CD8-positive, alpha-beta memory T cell (primary cell): Measurements from ENCODE around the gene PUM1. TPM values are rescaled to one million over a fixed set of nuclear protein-coding genes. Genes with fewer than 3 reads are reported as not detected.

Source experiments
- CTCF ChIA-PET: fragments of 350-600 bp; sonication (Branson Sonifier 250); formaldehyde crosslinking; loops from one replicate; lab custom pipeline; 2021; ENCODE audit warnings: antibody characterized with exemption; lab: Charles Lee
- POLR2A ChIA-PET: fragments of 350-600 bp; sonication (Branson Sonifier 250); formaldehyde crosslinking; loops from one replicate; lab custom pipeline; 2021; ENCODE audit warnings: antibody characterized with exemption; lab: Charles Lee
- DNase-seq, 5 donors: peaks; one replicate each; pipeline versions ENCODE4 v3.0.0 to v3.0.0-alpha.2; 2020 to 2022; ENCODE audit warnings: mixed read lengths in 1 of 5
- H3K27ac ChIP-seq: one replicate; pipeline ENCODE4 v1.7.0; 2013; ENCODE audit warnings: low read depth, mild to moderate bottlenecking, low read length, moderate library complexity
- H3K27me3 ChIP-seq: 2 replicates; pipeline ENCODE4 v1.7.0; 2013; ENCODE audit warnings: low read length, mild to moderate bottlenecking; ENCODE audit not compliant: insufficient read depth, poor library complexity, severe bottlenecking
- H3K36me3 ChIP-seq: 2 replicates; pipeline ENCODE4 v1.7.0; 2013; ENCODE audit warnings: mild to moderate bottlenecking, low read length, moderate library complexity; ENCODE audit not compliant: insufficient read depth
- H3K4me1 ChIP-seq: 2 replicates; pipeline ENCODE4 v1.7.0; 2013; ENCODE audit warnings: mild to moderate bottlenecking, low read length, moderate library complexity; ENCODE audit not compliant: insufficient read depth
- H3K4me3 ChIP-seq: 2 replicates; pipeline ENCODE4 v1.7.0; 2013; ENCODE audit warnings: mild to moderate bottlenecking, low read length
- H3K9me3 ChIP-seq: 2 replicates; pipeline ENCODE4 v1.7.0; 2013; ENCODE audit warnings: mild to moderate bottlenecking, low read length
- H3K27ac Mint-ChIP-seq, 8 donors: one replicate each; pipeline ENCODE4 v1.8.0; 2020 to 2021; ENCODE audit warnings: mixed read lengths in 8 of 8, mild to moderate bottlenecking in 6 of 8, inconsistent platforms in 3 of 8, moderate library complexity in 3 of 8
- H3K27me3 Mint-ChIP-seq, 2 donors: one replicate each; pipeline ENCODE4 v1.8.0; 2020 to 2021; ENCODE audit warnings: mixed read lengths in 2 of 2, mild to moderate bottlenecking in 1 of 2, moderate library complexity in 1 of 2
- H3K36me3 Mint-ChIP-seq, 3 donors: one replicate each; pipeline ENCODE4 v1.8.0; 2020 to 2021; ENCODE audit warnings: mixed read lengths in 3 of 3, inconsistent platforms in 1 of 3, mild to moderate bottlenecking in 1 of 3
- H3K4me1 Mint-ChIP-seq, 3 donors: one replicate each; pipeline ENCODE4 v1.8.0; 2020 to 2021; ENCODE audit warnings: mixed read lengths in 3 of 3, inconsistent platforms in 1 of 3, mild to moderate bottlenecking in 1 of 3
- H3K4me3 Mint-ChIP-seq, 7 donors: one replicate each; pipeline ENCODE4 v1.8.0; 2020 to 2021; ENCODE audit warnings: mixed read lengths in 7 of 7, mild to moderate bottlenecking in 6 of 7, moderate library complexity in 4 of 7, inconsistent platforms in 2 of 7
- H3K9me3 Mint-ChIP-seq, 5 donors: one replicate each; pipeline ENCODE4 v1.8.0; 2020 to 2022; ENCODE audit warnings: mixed read lengths in 5 of 5, mild to moderate bottlenecking in 3 of 5, moderate library complexity in 2 of 5, inconsistent platforms in 1 of 5
- polyA plus RNA-seq: library from polyadenylated mRNA; unstranded; fragments of 300-500 nt; fragmentation: Illumina TruSeq; gene quantifications from one replicate; pipeline ENCODE4 v1.2.3, GENCODE V29; 2021
- total RNA-seq, 2 experiments: library from RNA; stranded (reverse); gene quantifications; one replicate each; pipeline ENCODE4 v1.2.3, GENCODE V29; 2021

PUM1 gene
- total and polyA plus RNA-seq, 3 experiments from 2014 or later: 99.8 to 127 (median 113) TPM

DNA sequence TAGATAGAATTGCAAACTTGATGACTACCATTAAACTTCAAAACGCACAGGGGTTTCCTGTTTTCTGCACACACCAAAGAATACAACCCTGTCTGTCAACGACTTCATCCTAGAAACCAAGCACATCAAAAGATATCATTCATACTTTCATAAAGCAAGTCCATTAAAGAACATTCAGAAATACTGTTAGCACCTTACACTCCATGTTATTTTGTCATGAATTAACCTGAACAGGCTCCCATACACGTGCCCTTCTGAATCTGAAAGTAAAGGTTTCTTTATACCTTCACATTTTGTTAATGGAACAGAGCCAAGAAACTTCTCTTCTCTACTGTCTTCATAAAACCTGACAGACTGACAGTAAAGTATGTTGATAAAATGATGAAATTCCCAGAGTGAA lies 46.1 kb downstream of the PUM1 start:
- no peak overlapping the region for H3K4me3 ChIP-seq
- Mint-ChIP-seq H3K4me3 (peak overlapping the region in 5 of 7 donors; percentile 1 to 51 (median 39)), H3K9me3 (no peaks in the 10 kb centered on the region), H3K27me3 (no peaks in the 10 kb centered on the region), H3K36me3 (peaks cover 0 to 50% (median 6%) of the 10 kb centered on the region in 3 donors), H3K27ac (peak overlapping the region in 7 of 8 donors; percentile 38 to 77 (median 52)), H3K4me1 (peaks cover 63 to 81% (median 79%) of the 10 kb centered on the region in 3 donors)
- no peaks in the 10 kb centered on the region for H3K36me3 ChIP-seq
- no peaks in the 10 kb centered on the region for H3K9me3 ChIP-seq
- H3K27me3 ChIP-seq: no peaks in the 10 kb centered on the region
- DNase-seq: no peak
- no peak overlapping the region for H3K27ac ChIP-seq
- POLR2A ChIA-PET: no interaction called here
- peaks cover 39% of the 10 kb centered on the region for H3K4me1 ChIP-seq
- CTCF ChIA-PET: interaction anchor here (1.2 kb wide), 1 partner anchor 8 kb away, joined by 3 read pairs; no protein-coding TSS in a partner anchor

DNA sequence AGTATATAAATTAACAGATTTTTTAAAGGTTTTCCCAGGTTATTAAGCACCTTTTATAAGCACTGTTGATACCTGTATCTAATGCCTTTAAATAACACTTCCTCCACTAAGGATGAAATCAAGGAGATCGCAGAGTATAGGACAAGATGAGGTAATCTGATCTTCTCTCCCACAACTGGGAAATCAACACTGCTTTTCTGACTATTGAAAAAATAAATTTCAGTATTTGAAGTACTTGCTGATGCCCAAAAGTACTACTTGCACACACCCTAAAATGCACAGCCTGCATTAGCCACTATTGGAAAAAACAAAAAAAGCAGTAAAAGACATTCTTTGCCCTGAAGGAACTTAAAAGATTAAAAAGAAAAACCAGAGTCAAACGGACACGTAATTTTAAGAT lies 48.6 kb downstream of the PUM1 start:
- Mint-ChIP-seq H3K4me3 (no peak overlapping the region), H3K4me1 (peaks cover 67 to 78% (median 77%) of the 10 kb centered on the region in 3 donors), H3K36me3 (peaks cover 0 to 32% (median 5%) of the 10 kb centered on the region in 3 donors), H3K9me3 (no peaks in the 10 kb centered on the region), H3K27me3 (no peaks in the 10 kb centered on the region), H3K27ac (peak overlapping the region in 4 of 8 donors; percentile 1 to 73 (median 45))
- Histone ChIP-seq H3K27me3 (no peaks in the 10 kb centered on the region), H3K4me3 (no peak overlapping the region), H3K36me3 (no peaks in the 10 kb centered on the region), H3K27ac (no peak overlapping the region), H3K9me3 (no peaks in the 10 kb centered on the region), H3K4me1 (peaks cover 54% of the 10 kb centered on the region)
- DNase-seq: no peak
- ChIA-PET CTCF (no interaction called here), POLR2A (no interaction called here)

DNA sequence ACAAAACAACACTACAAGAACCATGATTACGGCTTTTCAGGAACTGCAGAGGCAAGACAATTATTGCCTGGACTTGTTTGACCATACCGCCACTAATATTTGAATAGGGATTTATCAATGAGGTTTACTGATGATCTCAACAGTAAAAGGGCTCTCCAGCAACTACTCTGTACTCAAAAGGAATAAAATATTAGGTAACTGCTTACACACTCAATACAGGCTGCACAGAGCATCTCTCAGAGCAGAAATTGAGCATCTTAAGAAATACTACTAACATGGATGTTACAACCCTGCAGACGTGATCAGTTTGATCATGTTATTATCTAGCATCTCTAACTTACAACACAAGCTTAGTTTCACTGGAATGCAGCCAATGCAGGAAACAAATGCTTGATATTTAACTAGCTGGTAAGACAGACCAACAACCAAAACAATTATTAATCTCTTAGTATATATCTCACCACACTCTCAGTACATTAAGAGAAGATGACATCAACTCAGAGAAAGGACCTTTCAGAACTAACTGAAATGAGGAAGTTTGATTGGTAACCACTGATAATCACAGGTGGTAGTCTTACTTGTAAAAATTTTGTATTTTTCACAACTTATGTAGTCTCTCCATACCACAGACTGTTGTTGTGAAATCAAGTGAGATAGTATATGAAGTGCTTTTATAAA lies 52.2 kb downstream of the PUM1 start:
- no peaks in the 10 kb centered on the region for H3K36me3 ChIP-seq
- H3K27me3 ChIP-seq: no peaks in the 10 kb centered on the region
- H3K27ac ChIP-seq: no peak overlapping the region
- Mint-ChIP-seq H3K27ac (peak overlapping the region in 3 of 8 donors; percentile 1 to 10 (median 9)), H3K27me3 (no peaks in the 10 kb centered on the region), H3K9me3 (no peaks in the 10 kb centered on the region), H3K4me3 (peak overlapping the region in 3 of 7 donors; percentile 10 to 29 (median 12)), H3K4me1 (peaks cover 60 to 78% (median 75%) of the 10 kb centered on the region in 3 donors), H3K36me3 (peaks cover 0 to 26% (median 3%) of the 10 kb centered on the region in 3 donors)
- DNase-seq: no peak
- no peaks in the 10 kb centered on the region for H3K9me3 ChIP-seq
- H3K4me3 ChIP-seq: no peak overlapping the region
- H3K4me1 ChIP-seq: peaks cover 51% of the 10 kb centered on the region
- ChIA-PET CTCF (no interaction called here), POLR2A (no interaction called here)

DNA sequence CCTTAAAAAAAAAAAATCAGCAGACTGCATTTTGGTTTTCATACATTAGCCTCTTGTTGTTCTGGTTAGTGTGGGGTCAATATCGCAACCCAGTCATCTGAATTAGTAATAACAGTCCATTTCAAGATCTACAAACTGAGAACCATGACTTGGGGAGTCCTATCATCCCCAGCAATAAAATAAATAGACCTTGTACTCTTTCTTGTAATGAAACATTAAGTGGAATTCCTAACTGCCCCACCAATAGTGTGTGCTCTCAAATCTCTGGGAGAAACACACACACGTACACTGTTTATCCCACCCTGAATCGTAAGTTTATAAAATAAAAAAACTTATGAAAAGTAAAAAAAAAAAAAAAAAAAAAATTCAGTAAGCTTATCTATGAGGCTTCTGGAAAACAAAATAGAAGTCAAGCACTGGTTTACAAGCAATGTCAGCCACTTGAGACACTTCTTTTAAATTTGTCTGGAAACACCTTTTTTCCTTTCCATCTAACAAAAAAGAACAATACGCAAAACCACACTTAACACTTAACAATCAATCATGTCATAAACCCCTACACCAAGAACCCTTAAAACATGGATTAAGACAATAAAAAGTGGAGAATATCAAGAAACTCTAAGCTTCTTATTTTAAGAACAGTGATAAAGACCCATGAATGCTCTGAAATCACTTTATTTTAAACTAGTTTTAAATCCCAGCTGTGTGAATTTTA lies 53.1 kb downstream of the PUM1 start:
- H3K36me3 Mint-ChIP-seq: peaks cover 0 to 29% (median 1%) of the 10 kb centered on the region in 3 donors
- peaks cover 65 to 81% (median 79%) of the 10 kb centered on the region in 3 donors for H3K4me1 Mint-ChIP-seq
- Histone ChIP-seq H3K4me1 (peaks cover 61% of the 10 kb centered on the region), H3K27ac (no peak overlapping the region), H3K4me3 (no peak overlapping the region), H3K9me3 (no peaks in the 10 kb centered on the region), H3K27me3 (no peaks in the 10 kb centered on the region), H3K36me3 (no peaks in the 10 kb centered on the region)
- no peaks in the 10 kb centered on the region for H3K27me3 Mint-ChIP-seq
- H3K27ac Mint-ChIP-seq: peak overlapping the region in 6 of 8 donors; percentile 9 to 48 (median 20)
- ChIA-PET POLR2A (no interaction called here), CTCF (no interaction called here)
- DNase-seq: no peak
- H3K9me3 Mint-ChIP-seq: no peaks in the 10 kb centered on the region
- peak overlapping the region in 3 of 7 donors; percentile 0 to 45 (median 42) for H3K4me3 Mint-ChIP-seq

DNA sequence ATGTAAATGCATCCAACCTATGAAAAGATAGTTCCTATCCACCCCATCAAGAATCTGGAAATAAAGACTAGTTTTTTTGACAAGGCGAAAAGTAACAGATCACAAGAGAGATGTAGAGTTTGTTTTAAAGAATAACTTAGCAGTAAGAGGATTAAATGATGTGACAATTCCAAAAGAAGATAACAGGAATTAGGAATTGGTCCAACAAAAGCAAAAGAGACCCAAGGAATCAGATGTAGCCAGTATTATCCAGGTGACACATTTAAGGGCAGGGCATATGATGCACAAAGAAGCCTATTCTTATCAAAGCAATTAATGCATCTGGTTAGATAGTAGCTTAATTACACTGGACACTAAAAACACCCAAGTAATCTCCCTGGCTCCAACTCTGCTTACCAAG lies 53.8 kb downstream of the PUM1 start:
- Mint-ChIP-seq H3K27ac (peak overlapping the region in 6 of 8 donors; percentile 1 to 47 (median 7)), H3K27me3 (no peaks in the 10 kb centered on the region), H3K4me3 (peak overlapping the region in 1 of 7 donors; percentile 26), H3K36me3 (peaks cover 0 to 33% (median 1%) of the 10 kb centered on the region in 3 donors), H3K4me1 (peaks cover 60 to 81% (median 78%) of the 10 kb centered on the region in 3 donors), H3K9me3 (no peaks in the 10 kb centered on the region)
- ChIA-PET POLR2A (no interaction called here), CTCF (no interaction called here)
- Histone ChIP-seq H3K36me3 (no peaks in the 10 kb centered on the region), H3K4me1 (peaks cover 61% of the 10 kb centered on the region), H3K9me3 (no peaks in the 10 kb centered on the region), H3K4me3 (no peak overlapping the region), H3K27me3 (no peaks in the 10 kb centered on the region), H3K27ac (no peak overlapping the region)
- DNase-seq: no peak

DNA sequence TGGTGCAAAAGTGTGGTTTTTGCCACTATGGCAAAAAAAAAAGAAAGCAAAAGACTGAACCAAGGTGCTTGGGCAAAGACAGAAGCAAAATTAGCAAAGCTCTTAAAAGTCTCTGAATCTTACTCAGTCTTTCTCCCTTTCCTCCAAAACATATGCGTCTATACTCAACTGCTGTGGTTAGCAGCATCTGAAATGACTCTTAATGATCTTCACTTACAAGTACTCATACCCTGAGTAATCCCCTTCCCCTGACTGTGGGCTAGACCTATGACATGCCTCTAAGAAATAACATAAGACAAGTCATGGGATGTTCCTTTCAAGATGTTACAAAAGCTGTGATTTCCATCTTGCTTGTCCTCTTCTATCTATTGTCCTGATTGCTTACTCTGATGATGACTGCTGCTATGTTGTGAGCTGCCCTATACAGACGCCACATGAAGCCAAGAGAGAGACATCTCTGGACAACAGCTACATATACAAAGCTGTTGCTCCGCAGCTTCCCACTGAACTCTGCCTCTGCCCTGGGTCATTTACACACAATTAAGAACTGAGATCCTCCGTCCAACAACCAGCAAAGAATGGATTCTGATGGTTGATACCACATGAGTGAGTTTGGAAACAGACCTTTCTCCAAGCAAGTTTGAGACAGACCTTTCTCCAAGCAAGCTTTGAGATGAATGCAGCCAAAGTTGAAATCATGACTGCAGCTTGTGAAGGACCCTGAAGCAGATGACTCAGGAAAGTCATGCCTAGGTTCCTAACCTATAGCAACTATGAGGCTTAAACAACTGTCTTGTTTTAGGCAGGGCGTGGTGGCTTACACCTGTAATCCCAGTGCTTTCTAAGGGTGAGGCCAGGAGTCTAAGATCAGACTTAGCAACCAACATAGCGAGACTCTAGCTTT lies 55.2 kb downstream of the PUM1 start:
- Mint-ChIP-seq H3K36me3 (peaks cover 3 to 43% (median 7%) of the 10 kb centered on the region in 3 donors), H3K27me3 (no peaks in the 10 kb centered on the region), H3K9me3 (no peaks in the 10 kb centered on the region), H3K4me3 (peak overlapping the region in 6 of 7 donors; percentile 1 to 44 (median 22)), H3K4me1 (peaks cover 62 to 84% (median 81%) of the 10 kb centered on the region in 3 donors), H3K27ac (peak overlapping the region; percentile 15 to 61 (median 32))
- CTCF ChIA-PET: no interaction called here
- no peak for DNase-seq
- no peaks in the 10 kb centered on the region for H3K27me3 ChIP-seq
- H3K9me3 ChIP-seq: no peaks in the 10 kb centered on the region
- H3K27ac ChIP-seq: no peak overlapping the region
- H3K4me1 ChIP-seq: peaks cover 61% of the 10 kb centered on the region
- POLR2A ChIA-PET: interaction anchor here (0.5 to 1.0 kb wide), 2 partner anchors 11 to 547 kb away, joined by 3 to 4 read pairs; no protein-coding TSS in a partner anchor
- no peak overlapping the region for H3K4me3 ChIP-seq
- H3K36me3 ChIP-seq: no peaks in the 10 kb centered on the region

DNA sequence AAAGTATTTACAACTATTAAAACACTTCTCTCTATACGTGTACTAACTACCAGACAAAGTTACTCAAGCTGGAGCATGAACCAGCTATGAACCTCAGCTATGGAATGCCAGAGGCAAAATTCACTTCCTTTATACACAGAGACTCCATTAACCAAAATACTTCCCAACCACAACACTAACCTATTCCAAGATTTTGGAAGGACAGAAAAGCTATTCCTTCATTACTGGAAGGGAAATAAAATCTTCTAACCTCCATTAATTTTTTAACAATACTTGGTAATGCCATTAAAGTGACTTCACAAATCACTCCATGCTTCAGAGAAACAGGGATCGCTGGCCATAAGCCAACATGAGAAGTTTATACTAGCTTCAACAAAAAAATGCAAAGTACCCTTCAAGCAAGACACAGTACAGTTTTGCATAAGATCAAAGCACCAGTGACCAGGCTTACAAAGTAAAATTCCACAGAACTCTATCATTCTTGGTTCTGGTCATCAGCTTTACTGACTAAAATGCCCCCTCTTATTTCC lies 58.0 kb downstream of the PUM1 start:
- Histone ChIP-seq H3K4me3 (no peak overlapping the region), H3K36me3 (peaks cover 17% of the 10 kb centered on the region), H3K27ac (no peak overlapping the region), H3K27me3 (no peaks in the 10 kb centered on the region), H3K9me3 (no peaks in the 10 kb centered on the region), H3K4me1 (peaks cover 44% of the 10 kb centered on the region)
- ChIA-PET POLR2A (no interaction called here), CTCF (interaction anchor here (0.8 kb wide), 1 partner anchor 11 kb away, joined by 4 read pairs; no protein-coding TSS in a partner anchor)
- peaks cover 3 to 65% (median 18%) of the 10 kb centered on the region in 3 donors for H3K36me3 Mint-ChIP-seq
- no peak overlapping the region for H3K4me3 Mint-ChIP-seq
- H3K9me3 Mint-ChIP-seq: no peaks in the 10 kb centered on the region
- DNase-seq: no peak
- H3K27ac Mint-ChIP-seq: peak overlapping the region in 4 of 8 donors; percentile 15 to 72 (median 52)
- no peaks in the 10 kb centered on the region for H3K27me3 Mint-ChIP-seq
- peaks cover 58 to 92% (median 88%) of the 10 kb centered on the region in 3 donors for H3K4me1 Mint-ChIP-seq
